GM21381 (cell line): Measurements from ENCODE around the gene CSPG4.
"Not testable (repeated sequence)": the region's sequence is repeated elsewhere in the genome, so short reads cannot be mapped to it uniquely, and the experiment has no call there.

Experiments
- ATAC-seq: cut with Tn5 transposase; IDR thresholded peaks from one replicate; pipeline ENCODE4 v1.9.1; 2021; ENCODE audit warnings: mild to moderate bottlenecking, moderate library complexity; ENCODE audit not compliant: unreplicated experiment

The CSPG4 gene

DNA sequence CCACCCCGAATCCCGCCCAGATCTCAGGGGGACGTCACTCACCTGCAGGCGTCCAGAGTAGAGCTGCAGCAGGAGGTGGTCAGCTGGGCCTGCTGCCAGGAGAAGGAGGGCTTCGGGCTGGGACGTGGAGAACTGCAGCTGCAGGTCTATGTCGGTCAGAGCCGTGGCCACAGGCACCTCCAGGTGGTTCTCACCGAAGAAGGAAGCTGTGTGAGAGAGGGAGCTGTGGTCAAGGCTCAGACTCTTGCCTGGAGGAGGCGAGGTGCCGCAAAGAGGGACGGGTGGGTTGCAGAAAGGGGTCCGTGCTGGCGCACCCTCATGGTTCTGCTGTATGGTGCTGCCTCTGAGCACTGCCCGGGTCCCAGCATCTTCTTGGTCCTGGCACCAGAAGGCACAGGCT is 19.6 kb downstream of the CSPG4 start:
- ATAC-seq: not testable (repeated sequence)

DNA sequence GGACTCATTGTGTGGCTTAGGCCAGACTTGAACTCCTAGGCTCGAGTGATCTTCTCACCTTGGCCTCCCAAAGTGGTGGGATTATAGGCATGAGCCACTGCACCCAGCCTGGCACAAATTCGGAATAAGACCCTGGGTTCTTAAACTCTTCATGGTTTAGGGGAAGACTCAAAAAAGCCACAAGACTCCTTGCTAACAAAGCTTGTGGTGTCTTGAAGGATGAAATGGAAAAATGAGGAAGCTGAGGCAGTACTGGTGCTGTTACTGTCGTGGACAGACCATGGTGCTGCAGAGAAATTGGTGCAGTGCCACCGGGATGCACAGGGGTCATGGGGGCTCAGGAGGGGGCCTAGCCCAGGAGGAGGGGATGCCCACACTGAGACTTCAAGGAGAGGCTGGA is 20.3 kb downstream of the CSPG4 start:
- not testable (repeated sequence) for ATAC-seq

DNA sequence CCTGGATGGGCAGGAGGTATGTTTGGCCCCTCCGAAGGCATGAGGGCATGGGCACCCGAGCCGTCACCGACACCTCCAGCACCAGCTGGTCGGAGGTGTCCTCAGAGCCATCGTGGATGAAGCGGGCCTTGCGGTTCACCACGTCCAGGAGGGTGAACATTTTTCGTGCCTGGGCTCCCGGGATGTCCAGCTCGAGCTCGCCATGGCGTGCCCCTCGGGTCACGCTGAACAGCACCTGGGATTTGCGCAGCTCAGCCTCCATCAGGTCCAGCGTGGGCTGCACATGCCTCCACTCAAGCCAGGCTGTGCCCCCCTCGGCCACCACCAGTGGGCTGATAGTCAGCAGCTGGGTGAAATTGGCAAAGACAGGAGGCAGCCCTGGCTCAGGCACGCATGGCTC is 23.2 kb downstream of the CSPG4 start:
- ATAC-seq: not testable (repeated sequence)

DNA sequence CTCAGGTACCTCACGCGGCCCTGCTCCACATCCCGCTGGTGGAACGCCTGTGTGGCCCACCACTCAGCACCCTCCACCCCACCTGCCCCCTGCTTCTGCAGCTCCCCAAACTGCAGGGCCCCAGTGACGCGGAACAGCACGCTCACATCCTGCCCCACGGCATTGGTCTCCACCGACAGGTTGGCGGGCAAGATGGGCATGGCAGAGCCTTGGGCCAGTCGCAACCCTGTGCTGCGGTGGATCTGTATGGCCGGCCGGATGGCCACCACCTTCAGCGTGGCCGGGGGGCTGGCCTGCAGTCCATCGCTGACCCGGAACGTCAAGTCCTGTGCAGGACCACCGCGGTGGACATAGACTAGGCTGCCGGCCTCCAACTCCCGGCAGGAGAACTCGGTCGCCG is 23.8 kb downstream of the CSPG4 start:
- ATAC-seq: no peak

DNA sequence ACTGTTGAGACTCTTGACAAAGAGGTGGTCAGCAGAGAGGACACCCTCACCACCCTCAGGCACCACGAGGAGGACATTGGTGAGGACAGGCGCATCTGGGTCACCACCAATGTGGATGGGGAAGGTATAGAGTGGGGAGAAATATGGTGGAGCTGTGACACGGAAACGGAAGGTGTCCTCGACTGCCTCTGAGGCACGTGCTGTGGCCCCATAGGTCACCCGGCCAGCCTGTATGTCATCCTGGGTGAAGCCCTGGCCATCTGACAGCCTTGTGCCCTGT is 24.4 kb downstream of the CSPG4 start:
- no peak for ATAC-seq

DNA sequence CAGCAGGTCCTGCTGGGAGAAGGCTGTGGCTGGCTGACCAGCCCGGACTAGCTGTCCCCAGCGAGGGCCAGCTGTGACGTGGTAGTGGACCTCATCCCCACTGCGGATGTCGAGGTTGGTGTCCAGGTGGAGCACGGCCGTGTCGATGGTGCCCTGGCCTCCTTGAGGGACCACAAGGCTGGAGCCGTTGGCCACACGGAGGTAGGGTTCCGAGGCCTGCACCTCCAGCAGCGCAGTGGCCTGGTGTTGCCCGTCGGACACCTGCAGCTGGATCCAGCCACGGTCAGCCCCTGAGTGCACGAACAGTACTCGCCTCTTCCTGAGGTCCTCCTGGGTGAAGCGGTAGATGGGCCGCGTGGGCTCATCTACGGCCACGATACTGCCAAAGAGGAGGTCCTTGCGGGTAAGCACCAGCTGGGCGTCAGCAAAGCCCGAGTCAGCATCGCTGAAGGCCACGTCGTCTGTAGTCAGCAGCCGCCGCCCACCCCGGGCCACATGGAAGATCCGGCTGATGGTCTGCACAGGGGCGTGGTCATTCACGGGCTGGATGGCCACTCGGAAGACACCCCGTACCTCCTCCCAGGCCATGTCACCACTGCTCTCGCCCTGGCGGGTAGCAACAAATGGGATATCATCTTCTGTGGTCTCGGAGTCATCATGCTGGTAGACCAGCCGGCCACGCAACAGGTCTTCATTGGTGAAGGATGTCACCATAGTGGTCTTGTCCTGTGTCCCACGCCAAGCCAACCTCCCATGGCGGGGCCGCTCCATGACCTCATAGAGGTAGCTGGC is 25.0 kb downstream of the CSPG4 start:
- no peak for ATAC-seq

DNA sequence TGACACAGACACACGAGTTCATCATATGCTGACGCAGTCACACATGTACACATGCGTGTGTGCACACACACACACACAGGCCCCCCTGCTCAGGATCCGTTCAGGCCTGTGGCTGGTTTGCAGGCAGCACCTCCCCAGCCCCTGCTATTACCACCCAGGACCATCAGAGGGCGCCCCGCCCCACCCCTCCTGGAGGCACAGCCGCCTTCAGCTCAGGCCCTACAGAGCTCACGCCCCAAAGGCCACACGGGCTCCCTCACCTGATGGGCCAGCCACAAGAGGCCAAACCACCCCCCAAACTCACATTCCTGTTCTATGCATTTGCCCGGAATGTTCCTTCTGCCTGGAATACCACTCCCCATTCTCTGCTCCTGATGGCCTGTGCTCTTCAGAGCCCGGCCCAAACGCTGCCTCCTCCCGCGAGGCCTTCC is 26.4 kb downstream of the CSPG4 start:
- ATAC-seq: not testable (repeated sequence)

DNA sequence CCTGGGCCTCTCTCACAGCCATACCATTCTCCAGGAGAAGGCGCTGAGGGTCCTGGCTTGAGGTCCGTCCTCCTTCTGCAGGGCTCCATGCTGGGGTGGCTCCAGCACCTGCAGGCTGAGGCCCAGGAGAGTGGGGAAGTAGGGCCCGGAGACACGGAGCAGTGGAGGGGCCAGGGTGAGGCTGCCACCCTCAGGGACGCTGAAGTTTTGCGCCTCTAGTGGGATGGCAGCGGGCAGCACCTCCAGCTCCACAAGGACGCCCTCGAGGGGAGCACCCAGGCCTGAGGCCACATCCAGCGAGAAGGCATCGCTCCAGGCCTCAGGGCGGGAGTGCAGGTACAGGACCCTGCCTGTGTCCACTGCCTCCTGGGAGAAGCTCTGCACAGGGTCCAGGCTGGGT is 27.5 kb downstream of the CSPG4 start:
- ATAC-seq: no peak

DNA sequence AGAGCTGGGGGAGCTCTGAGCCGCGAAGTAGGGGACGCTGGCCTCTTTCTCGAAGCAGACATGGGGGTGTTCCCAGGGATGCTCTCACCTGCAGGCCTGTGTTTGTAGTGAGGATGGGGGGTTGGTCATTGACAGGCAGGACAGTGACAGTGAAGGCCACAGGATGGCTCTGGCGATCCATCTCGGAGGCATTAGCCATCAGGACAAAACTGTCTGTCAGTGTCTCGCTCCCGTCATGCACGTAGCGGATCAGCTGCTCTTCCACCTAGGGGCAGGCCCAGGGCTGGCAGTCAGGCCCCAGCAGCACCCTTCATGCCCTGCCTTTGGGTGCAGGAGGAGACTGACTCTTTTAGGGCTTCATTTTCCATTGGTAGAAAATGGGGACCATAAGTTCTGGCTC is 28.0 kb downstream of the CSPG4 start:
- ATAC-seq: no peak

DNA sequence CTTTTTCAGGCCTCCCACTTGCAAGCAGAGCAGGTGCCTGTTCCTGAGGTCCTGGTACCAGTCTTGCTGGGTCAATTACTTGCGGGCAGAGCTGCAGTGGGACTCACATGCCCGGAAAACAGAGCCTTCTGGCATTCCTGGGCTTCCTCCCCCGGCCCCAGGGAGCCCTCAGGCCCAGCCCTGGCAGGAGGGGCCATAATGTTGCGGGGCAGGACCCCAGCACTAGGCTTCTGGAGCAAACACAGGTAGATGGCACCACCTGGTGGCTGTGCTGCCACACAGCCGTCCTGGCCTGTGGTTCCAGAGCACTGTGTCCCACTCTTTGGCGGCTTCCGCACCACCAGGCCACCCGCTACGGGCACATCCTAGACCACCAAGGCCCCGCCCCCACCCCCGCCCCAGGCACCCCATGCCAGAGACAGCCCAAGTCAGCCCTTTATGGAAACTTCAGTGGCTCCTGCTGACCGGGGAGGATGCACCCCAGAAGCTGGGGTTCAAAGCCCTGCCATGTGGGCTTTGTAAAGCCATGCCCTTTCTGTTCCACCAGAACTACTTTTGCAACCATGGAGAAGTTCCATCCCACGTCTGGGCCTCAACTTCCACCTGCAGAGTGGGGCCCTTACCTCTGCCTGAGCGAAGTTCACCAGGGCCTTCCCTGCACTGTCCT is 28.9 kb downstream of the CSPG4 start:
- ATAC-seq: not testable (repeated sequence)

DNA sequence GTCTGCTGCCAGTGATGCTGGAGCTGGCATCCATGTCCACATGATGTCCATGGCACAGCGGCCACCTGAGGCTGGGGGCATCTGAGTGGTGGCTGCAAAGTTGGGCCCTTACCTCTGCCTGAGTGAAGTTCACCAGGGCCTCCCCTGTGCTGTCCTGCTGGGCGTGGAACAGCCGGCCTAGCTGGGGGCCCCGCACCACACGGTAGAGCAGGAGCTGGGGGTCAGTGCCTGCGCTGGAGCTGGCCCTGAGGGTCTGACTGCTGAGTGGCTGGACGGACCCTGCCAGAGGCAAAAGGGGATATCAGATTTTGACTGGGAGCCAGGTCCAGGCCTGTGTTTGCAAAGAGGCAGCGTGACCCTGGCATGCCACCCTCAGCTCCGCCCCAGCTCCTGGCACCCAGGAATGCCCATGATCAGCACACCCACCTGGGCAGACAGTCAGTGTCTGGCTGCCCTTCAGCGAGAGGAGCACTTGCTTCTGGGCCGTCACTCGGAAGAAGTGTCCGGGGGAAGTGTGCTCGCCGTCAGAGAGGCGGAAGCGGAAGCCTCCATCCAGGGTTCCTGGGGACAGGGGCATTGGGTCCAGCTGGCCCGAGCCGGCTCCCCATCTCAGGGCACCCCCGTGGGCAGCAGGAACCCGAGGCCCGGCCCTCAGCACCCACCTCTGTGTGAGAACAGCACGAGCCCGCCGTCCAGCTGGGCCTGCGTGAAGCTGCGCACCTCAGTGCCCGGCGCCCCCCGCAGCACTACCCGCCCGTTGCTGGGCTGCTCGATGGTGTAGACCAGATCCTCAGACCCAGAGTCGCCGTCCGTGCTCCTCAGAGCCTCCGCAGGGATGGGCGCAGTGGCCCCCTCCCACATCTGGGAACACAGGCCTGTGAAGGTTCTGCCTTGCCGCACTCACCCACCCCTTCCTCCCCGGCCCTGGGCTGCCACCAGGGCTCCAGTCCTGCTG is 30.2 kb downstream of the CSPG4 start:
- ATAC-seq: no peak

DNA sequence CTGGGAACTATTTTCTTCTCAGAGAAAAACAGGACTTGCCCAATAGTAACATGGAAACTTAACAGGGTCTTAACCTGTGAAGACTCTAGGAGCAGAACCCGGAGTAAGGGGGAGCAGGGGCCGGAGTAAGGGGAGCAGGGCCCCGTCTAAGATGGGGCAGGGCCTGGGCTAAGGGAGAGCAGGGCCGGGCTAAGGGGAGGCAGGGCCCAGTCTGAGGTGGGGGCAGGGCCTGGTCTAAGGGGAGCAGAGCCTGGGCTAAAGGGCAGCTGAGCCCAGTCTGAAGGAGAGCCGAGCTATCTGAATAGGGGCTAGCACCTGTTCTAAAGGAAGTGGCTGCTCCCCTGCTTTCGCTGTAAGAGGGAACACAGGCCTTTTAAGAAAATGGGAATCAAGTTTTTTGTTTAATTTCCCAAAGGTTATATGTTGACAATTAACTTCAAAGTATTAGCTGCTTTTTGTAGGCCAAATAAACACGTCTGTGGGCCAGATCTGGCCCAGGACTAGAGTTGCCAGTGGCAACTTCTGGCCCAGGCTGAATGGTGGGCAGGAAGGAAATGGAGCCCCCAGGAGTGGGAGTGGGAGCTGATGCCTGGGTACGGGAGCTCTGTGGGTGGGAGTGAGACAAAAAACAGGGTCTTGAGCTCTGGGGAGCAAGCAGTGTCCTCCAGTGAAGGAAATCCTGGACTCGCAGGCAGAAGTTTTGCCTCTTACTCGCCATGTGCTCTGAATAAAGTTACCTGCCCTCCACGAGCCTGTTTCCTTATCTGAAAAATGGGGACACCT is 32.5 kb downstream of the CSPG4 start:
- ATAC-seq: no peak

DNA sequence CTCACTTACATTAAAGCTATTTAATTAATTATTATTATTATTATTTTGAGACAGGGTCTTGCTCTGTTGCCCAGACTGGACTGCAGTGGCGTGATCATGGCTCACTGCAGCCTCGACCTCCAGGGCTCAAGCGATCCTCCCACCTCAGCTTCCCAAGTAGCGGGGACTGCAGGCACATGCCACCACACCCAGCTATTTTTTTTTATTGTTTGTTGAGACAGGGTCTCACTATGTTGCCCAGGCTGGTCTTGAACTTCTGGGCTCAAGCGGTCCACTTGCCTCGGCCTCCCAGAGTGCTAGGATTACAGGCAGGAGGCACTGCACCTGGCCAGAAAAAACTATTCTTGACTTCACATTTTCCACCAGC is 34.3 kb downstream of the CSPG4 start:
- ATAC-seq: not testable (repeated sequence)

DNA sequence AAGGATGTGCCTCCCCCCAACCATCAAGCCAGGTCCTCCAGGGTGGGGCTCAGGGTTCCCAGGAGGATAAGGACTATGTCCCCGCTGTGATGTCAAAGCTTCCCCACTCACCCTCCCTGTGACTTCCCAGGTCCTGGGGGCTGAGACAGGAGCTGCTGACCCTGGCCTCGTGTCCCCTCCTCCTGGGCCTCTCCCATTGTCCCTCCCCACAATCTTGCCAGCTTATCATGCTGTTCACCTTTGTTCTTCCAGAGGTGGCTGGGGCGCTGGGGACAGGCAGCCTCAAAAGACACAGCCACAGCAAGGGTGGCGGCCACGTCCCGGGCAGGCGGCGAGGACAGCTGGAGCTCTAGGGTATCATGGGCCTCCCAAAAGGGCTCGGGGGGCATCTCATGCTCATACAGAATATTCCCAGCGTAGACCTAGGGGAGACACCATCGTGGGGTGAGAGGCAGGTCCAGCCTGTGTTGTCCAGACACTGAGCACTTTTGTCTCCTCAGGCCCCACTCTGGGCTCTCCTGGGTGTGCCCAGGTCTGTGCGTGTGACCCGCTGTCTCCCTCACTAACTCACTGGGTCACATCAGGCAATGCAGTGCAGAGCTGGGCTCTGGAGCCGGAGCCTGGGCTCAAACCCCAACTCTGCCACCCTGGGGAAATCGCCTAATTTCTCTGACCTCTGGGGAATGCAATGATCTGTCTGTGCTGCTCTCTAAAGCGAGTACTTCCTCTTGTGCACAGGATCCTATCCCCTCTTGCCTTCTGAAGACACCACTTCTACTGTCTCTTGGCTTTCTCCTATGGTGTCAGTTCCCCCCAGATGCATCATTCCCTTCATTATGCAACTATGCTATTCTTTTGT is 35.0 kb downstream of the CSPG4 start:
- ATAC-seq: no peak

DNA sequence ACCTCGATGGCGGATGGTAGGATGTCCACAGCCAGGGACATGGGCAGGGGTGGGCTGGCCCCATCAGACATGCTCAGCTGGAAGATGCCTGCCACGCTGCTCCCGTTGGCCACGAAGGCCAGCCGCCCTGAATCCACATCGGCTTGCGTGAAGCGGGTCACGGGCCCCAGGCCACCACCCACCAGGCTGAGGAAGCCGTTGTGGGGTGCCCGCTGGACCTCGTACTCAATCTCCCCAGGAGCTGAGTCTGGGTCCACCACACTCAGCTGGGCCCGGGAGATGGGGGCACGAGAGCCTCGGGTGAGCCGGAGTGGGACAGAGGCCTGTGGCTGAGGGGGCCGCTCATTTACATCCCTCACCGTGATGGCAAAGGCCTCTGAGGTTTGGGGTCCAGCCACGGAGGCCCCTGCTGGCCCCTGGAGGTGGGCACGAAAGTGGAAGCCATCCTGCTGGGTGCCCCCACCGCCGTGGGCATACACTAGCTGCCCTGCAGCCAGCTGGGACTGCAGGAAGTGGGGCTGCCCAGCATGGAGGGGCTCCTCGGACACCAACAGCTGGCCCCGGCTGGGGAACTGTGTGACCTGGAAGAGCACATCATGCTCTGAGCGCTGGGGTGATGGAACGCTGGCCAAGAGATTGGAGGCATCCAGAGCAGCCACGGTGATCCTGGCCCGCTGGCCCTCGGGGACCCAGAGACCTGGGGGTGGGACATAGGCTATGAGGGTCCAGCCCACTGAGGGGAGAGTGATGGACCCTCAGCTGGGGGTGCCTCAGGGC is 35.8 kb downstream of the CSPG4 start:
- ATAC-seq: no peak

DNA sequence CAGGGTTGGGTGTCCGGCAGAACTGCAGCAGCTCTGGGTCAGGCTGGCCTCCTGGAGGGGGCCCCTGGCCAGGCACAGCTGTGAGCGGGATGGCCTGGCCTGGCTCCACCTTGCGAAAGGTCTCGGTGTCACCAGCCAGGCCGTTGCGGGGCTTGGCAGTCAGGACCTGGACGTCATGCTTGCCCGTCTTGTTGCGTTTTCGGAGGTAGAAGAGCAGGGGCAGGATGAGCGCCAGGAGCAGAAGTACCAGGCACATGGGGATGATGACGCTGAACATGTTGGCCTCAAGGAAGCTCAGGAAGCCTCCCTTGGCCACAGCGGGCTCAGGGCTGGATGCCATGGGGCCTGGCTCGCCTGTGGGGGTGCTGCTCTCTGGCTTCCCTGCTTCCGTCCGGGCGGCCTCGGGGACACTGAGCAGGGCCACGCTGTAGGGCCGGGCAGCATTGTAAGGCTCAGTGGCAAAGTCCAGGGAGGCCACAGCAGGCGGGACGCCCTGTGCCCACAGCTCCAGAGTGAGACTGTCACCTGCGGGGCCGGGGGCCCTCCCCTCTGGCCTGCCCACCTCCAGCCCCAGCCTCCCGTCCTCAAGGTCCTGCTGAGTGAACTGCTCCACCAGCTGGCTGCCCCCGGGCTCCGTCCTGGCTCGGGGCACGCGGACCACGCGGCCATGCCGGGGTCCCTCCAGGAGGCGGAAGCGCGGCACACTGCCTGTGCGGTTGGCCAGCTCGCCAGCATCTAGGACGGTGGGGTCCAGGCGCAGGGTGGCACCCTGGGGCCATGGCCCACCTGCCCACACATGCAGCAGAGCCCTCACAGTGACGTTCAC is 36.9 kb downstream of the CSPG4 start:
- ATAC-seq: no peak

DNA sequence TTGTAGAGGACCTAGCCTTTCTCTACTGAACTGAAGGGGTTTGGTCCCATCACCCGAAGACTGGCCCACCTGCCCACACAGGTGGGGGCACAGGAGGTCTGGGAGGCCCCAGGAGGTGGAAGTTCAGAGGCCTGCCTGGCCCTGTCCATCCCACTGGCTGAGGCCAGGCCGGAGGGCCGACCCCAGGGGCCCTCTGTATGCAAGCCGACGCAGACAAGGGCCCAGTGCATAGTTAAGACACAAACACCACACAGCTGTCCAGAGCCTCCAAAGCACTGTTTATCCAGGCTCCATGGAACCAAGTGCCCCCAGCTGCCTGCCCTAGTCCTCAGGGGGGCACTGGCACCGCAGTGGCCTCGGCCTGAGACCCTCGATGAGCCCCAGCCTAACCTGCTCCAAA is 38.3 kb downstream of the CSPG4 start:
- ATAC-seq: no peak
